H9 (cell line): ENCODE measurements around the gene RPL5. TPM values are rescaled to one million over a fixed set of nuclear protein-coding genes. Genes with fewer than 3 reads are reported as not detected.

Experiments
- DNase-seq: peaks from one replicate; pipeline ENCODE4 v3.0.0-alpha.2; 2017
- H2AFZ ChIP-seq: one replicate; pipeline ENCODE4 v1.6.1; 2013; ENCODE audit warnings: mild to moderate bottlenecking, low read length, control low read depth, moderate library complexity
- H2AK5ac ChIP-seq: 2 replicates; pipeline ENCODE4 v1.6.1; 2013; ENCODE audit warnings: low read length, control low read depth, mixed read lengths; ENCODE audit not compliant: insufficient read length
- H2BK120ac ChIP-seq: one replicate; pipeline ENCODE4 v1.6.1; 2013; ENCODE audit warnings: low read depth, mild to moderate bottlenecking, low read length, control low read depth, inconsistent platforms; ENCODE audit not compliant: poor library complexity, severe bottlenecking
- H2BK12ac ChIP-seq: 2 replicates; pipeline ENCODE4 v1.6.1; 2013; ENCODE audit warnings: low read length, control low read depth, mixed read lengths, low read depth; ENCODE audit not compliant: insufficient read length
- H2BK15ac ChIP-seq: 2 replicates; pipeline ENCODE4 v1.6.1; 2013; ENCODE audit warnings: low read depth, low read length, control low read depth
- H2BK20ac ChIP-seq: one replicate; pipeline ENCODE4 v1.6.1; 2013; ENCODE audit warnings: low read depth, mild to moderate bottlenecking, low read length, control low read depth, inconsistent platforms; ENCODE audit not compliant: poor library complexity, severe bottlenecking
- H2BK5ac ChIP-seq: 2 replicates; pipeline ENCODE4 v1.6.1; 2013; ENCODE audit warnings: low read length, control low read depth, mixed read lengths; ENCODE audit not compliant: insufficient read length
- H3K14ac ChIP-seq: 2 replicates; pipeline ENCODE4 v1.6.1; 2013; ENCODE audit warnings: low read length, control low read depth; ENCODE audit not compliant: insufficient read depth
- H3K18ac ChIP-seq: 2 replicates; pipeline ENCODE4 v1.6.1; 2013; ENCODE audit warnings: low read depth, mild to moderate bottlenecking, mixed read lengths, low read length, control low read depth; ENCODE audit not compliant: insufficient read length
- H3K23ac ChIP-seq: 2 replicates; pipeline ENCODE4 v1.6.1; 2013; ENCODE audit warnings: low read length, control low read depth, mixed read lengths, low read depth; ENCODE audit not compliant: insufficient read length
- H3K23me2 ChIP-seq: 2 replicates; pipeline ENCODE4 v1.6.1; 2013; ENCODE audit warnings: low read depth, mild to moderate bottlenecking, mixed read lengths, low read length, control low read depth; ENCODE audit not compliant: insufficient read length, poor library complexity, severe bottlenecking
- H3K27ac ChIP-seq: 2 replicates; pipeline ENCODE4 v1.5.1; 2013; ENCODE audit warnings: low read length, control low read depth, mixed read lengths, low read depth; ENCODE audit not compliant: insufficient read length
- H3K27me3 ChIP-seq: 2 replicates; pipeline ENCODE4 v1.6.1; 2013; ENCODE audit warnings: low read length, control low read depth, inconsistent platforms; ENCODE audit not compliant: insufficient read depth
- H3K4ac ChIP-seq: 2 replicates; pipeline ENCODE4 v1.6.1; 2013; ENCODE audit warnings: low read depth, mild to moderate bottlenecking, control low read depth, inconsistent platforms, low read length, moderate library complexity
- H3K4me1 ChIP-seq: 2 replicates; pipeline ENCODE4 v1.6.1; 2013; ENCODE audit warnings: low read length, control low read depth, inconsistent platforms; ENCODE audit not compliant: insufficient read depth
- H3K4me2 ChIP-seq: 2 replicates; pipeline ENCODE4 v1.6.1; 2013; ENCODE audit warnings: low read length, control low read depth, mixed read lengths; ENCODE audit not compliant: insufficient read length, insufficient read depth
- H3K56ac ChIP-seq: 2 replicates; pipeline ENCODE4 v1.6.1; 2013; ENCODE audit warnings: low read depth, mild to moderate bottlenecking, mixed read lengths, low read length, control low read depth; ENCODE audit not compliant: insufficient read length
- H3K79me1 ChIP-seq: 2 replicates; pipeline ENCODE4 v1.6.1; 2013; ENCODE audit warnings: low read depth, mild to moderate bottlenecking, moderate library complexity, low read length, control low read depth, inconsistent platforms; ENCODE audit not compliant: insufficient read depth, poor library complexity, severe bottlenecking
- H3K79me2 ChIP-seq: 2 replicates; pipeline ENCODE4 v1.6.1; 2013; ENCODE audit warnings: low read length, control low read depth, inconsistent platforms; ENCODE audit not compliant: insufficient read depth
- H3K9ac ChIP-seq: 2 replicates; pipeline ENCODE4 v1.6.1; 2013; ENCODE audit warnings: low read length, control low read depth, mixed read lengths; ENCODE audit not compliant: insufficient read length; ENCODE audit errors: extremely low read depth
- H3K9me3 ChIP-seq: one replicate; pipeline ENCODE4 v1.6.1; 2013; ENCODE audit warnings: low read depth, low read length, inconsistent platforms; ENCODE audit not compliant: control insufficient read depth
- H3T11ph ChIP-seq: one replicate; pipeline ENCODE4 v1.6.1; 2013; ENCODE audit warnings: mild to moderate bottlenecking, low read length, control low read depth, inconsistent platforms
- H4K20me1 ChIP-seq: one replicate; pipeline ENCODE4 v1.6.1; 2013; ENCODE audit not compliant: control insufficient read depth, insufficient read length, insufficient read depth
- H4K5ac ChIP-seq: 2 replicates; pipeline ENCODE4 v1.6.1; 2013; ENCODE audit warnings: low read depth, mild to moderate bottlenecking, mixed read lengths, low read length, control low read depth; ENCODE audit not compliant: insufficient read length
- H4K8ac ChIP-seq: replicated peaks from 2 replicates; pipeline ENCODE4 v1.6.1; 2013; ENCODE audit warnings: low read length, control low read depth, mixed read lengths, low read depth; ENCODE audit not compliant: insufficient read length
- H4K91ac ChIP-seq: 2 replicates; pipeline ENCODE4 v1.6.1; 2013; ENCODE audit warnings: low read depth, mild to moderate bottlenecking, moderate library complexity, mixed read lengths, low read length, control low read depth; ENCODE audit not compliant: insufficient read length
- H3K27ac Mint-ChIP-seq, 3 experiments: 2 replicates in 2 of 3; 3 replicates in 1 of 3; pipeline ENCODE4 v1.8.0; 2020 to 2021; ENCODE audit warnings: mixed read lengths in 3 of 3, mild to moderate bottlenecking in 1 of 3, moderate library complexity in 1 of 3
- H3K27me3 Mint-ChIP-seq: 2 replicates; pipeline ENCODE4 v1.8.0; 2021; ENCODE audit warnings: low read depth, mild to moderate bottlenecking, moderate library complexity, mixed read lengths
- H3K36me3 Mint-ChIP-seq, 3 experiments: 2 replicates in 2 of 3; 3 replicates in 1 of 3; pipeline ENCODE4 v1.8.0; 2020 to 2021; ENCODE audit warnings: low read depth in 3 of 3, mixed read lengths in 3 of 3; ENCODE audit not compliant: insufficient read depth in 1 of 3
- H3K4me1 Mint-ChIP-seq, 2 experiments: 2 replicates each; pipeline ENCODE4 v1.8.0; 2020; ENCODE audit warnings: mixed read lengths in 2 of 2
- H3K4me3 Mint-ChIP-seq, 2 experiments: 2 replicates in 1 of 2; 3 replicates in 1 of 2; pipeline ENCODE4 v1.8.0; 2020 to 2021; ENCODE audit warnings: mild to moderate bottlenecking in 2 of 2, mixed read lengths in 2 of 2, moderate library complexity in 1 of 2
- H3K9me3 Mint-ChIP-seq, 2 experiments: 2 replicates in 1 of 2; 3 replicates in 1 of 2; pipeline ENCODE4 v1.8.0; 2020; ENCODE audit warnings: mild to moderate bottlenecking in 2 of 2, mixed read lengths in 2 of 2, moderate library complexity in 1 of 2
- CTCF ChIP-seq: fragments of 200-600 bp; sonication (generic); conservative IDR thresholded peaks from 3 replicates; pipeline ENCODE4 v1.8.0; 2021; ENCODE audit warnings: antibody characterized with exemption, mild to moderate bottlenecking
- WGBS: extraction: QIAGEN DNeasy Blood & Tissue Kit; methylation state at CpG from one replicate; pipeline ENCODE4 v1.1.7; 2013; ENCODE audit warnings: missing lambda C conversion rate, low lambda C conversion rate, mixed read lengths; ENCODE audit not compliant: insufficient read length; ENCODE audit errors: extremely low coverage; 5-methylcytosine and 5-hydroxymethylcytosine counted together
- total RNA-seq: library from RNA; stranded (reverse); gene quantifications from 2 replicates; pipeline ENCODE4 v1.2.1, GENCODE V29; 2021

The RPL5 gene
- total RNA-seq, 1 experiment from 2014 or later: 1,608 TPM

GRCh38 chr1:92786111-92786901 is 45.5 kb upstream of the RPL5 start:
- Histone ChIP-seq H3K56ac (no peak overlapping the region), H3K79me1 (no peaks in the 10 kb centered on the region), H3K27ac (no peak overlapping the region), H3K9me3 (no peaks in the 10 kb centered on the region), H3K27me3 (no peaks in the 10 kb centered on the region; the same call in 1 of the 2 replicates), H3K79me2 (no peaks in the 10 kb centered on the region), H3K23me2 (peaks cover 8% of the 10 kb centered on the region), H2BK5ac (no peak overlapping the region), H4K8ac (no peak overlapping the region), H3T11ph (no peak overlapping the region), H3K4me1 (no peaks in the 10 kb centered on the region), H3K9ac (no peak overlapping the region), H4K91ac (no peak overlapping the region), H2BK12ac (no peak overlapping the region), H3K23ac (no peak overlapping the region), H2AFZ (no peak overlapping the region), H2AK5ac (no peak overlapping the region), H4K20me1 (no peaks in the 10 kb centered on the region), H4K5ac (no peak overlapping the region), H2BK120ac (no peak overlapping the region), H3K4ac (no peak overlapping the region), H3K18ac (no peak overlapping the region), H2BK20ac (no peak overlapping the region), H2BK15ac (no peak overlapping the region), H3K14ac (no peak overlapping the region), H3K4me2 (no peak overlapping the region)
- Mint-ChIP-seq H3K27ac (no peak overlapping the region; a peak in 2 of 7 replicates), H3K36me3 (peaks cover 4 to 7% (median 5%) of the 10 kb centered on the region in 3 experiments), H3K9me3 (peaks cover 0 to 3% of the 10 kb centered on the region in 2 experiments; a peak in 2 of 5 replicates), H3K4me1 (peaks cover 21 to 25% of the 10 kb centered on the region in 2 experiments), H3K27me3 (peaks cover 29% of the 10 kb centered on the region), H3K4me3 (no peak overlapping the region; a peak in 1 of 5 replicates)
- no peak for DNase-seq
- WGBS: no CpG with 5 or more reads among the region's 5 CpGs
- TF ChIP-seq CTCF: no peak
